Lower lobe of right lung (tissue), 2 donors: ENCODE data around the gene PANK4. TPM values are rescaled to one million over a fixed set of nuclear protein-coding genes. Genes with fewer than 3 reads are reported as not detected.

Experiments
- ATAC-seq, 2 donors: fragments of 200-7000 bp; cut with Tn5 transposase; one replicate each; pipeline ENCODE4 v1.9.1; 2020 to 2022; ENCODE audit warnings: mild to moderate bottlenecking in 2 of 2, moderate library complexity in 2 of 2
- DNase-seq: peaks from one replicate; pipeline ENCODE4 v3.0.0-alpha.2; 2020
- H3K27ac ChIP-seq: fragments of 200-600 bp; one replicate; pipeline ENCODE4 v1.8.0; 2022
- H3K27me3 ChIP-seq: fragments of 200-600 bp; one replicate; pipeline ENCODE4 v1.8.0; 2022; ENCODE audit warnings: low read depth
- H3K36me3 ChIP-seq: fragments of 200-600 bp; one replicate; pipeline ENCODE4 v1.8.0; 2022; ENCODE audit warnings: mild to moderate bottlenecking
- H3K4me1 ChIP-seq: fragments of 200-600 bp; one replicate; pipeline ENCODE4 v1.8.0; 2022
- H3K4me3 ChIP-seq: fragments of 200-600 bp; one replicate; pipeline ENCODE4 v1.8.0; 2022; ENCODE audit warnings: mild to moderate bottlenecking
- H3K9me3 ChIP-seq: fragments of 200-600 bp; one replicate; pipeline ENCODE4 v1.8.0; 2022
- intact Hi-C: fragments of 100-400 bp; cut with DNase I; formaldehyde crosslinking; loops from one replicate; pipeline ENCODE4 v1.11.0; 2022
- total RNA-seq: library from RNA; stranded (reverse); fragmentation: NEBNext Ultra II Directional; extraction: Animal tissue kit (Norgen Biotek cat#: 25700); gene quantifications from one replicate; pipeline ENCODE4 v1.2.1, GENCODE V29; 2021
- TF ChIP-seq, protein P1 (sequence below): fragments of 200-600 bp; IDR thresholded peaks from one replicate; pipeline ENCODE4 v1.8.0; 2022; ENCODE audit warnings: antibody characterized with exemption, mild to moderate bottlenecking
- donor health status: DM: no; HTN: yes; CAD: no; lungs with severe emphysema.

Gene PANK4
- total RNA-seq, 1 donor from 2014 or later: 39.2 TPM

DNA sequence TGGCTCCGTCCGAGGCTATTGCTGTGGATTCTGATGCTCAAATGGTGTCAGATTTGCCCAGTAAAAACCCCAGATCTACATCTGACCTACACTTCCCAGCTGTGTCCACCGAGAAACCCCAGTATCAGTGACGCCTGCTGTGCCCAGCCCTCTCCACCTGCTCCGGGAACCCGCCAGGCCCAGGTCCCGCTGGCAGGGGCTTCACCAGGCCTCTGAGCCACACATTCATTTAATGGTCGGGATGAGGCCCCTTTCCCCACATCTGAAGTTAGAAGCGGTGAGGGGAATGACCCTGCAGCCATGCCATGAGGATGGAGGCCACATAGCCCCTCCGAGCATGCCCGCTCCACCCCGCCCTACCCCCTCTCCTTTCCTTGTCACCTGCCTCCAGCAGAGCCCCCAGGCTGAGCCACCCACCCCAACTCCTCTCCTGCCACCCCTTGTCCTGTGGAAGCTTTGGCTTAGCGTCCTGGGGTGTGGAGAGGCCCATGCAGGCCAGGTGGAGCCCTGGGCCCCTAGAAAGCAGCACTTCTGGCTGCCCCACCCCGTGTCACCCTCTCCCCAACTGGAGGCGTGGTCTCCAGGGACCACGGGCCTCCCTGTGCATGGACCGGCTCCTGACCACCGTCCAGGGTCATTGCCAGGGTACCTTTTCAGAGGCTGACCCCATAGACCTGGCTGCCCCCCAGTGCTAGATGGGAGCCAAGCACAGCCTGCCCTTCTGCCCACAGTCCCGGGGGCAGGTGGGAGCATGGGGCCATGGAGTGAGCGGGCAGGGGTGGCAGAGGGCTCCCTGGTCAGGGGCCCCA is 37.8 kb upstream of the PANK4 start:
- intact Hi-C loops: no loop called here
- Histone ChIP-seq H3K4me3 (no peak overlapping the region), H3K27ac (no peak overlapping the region), H3K27me3 (no peaks in the 10 kb centered on the region), H3K36me3 (peaks cover 48% of the 10 kb centered on the region), H3K9me3 (no peaks in the 10 kb centered on the region), H3K4me1 (peaks cover 7% of the 10 kb centered on the region)
- no peak for ATAC-seq
- TF ChIP-seq, protein P1, sequence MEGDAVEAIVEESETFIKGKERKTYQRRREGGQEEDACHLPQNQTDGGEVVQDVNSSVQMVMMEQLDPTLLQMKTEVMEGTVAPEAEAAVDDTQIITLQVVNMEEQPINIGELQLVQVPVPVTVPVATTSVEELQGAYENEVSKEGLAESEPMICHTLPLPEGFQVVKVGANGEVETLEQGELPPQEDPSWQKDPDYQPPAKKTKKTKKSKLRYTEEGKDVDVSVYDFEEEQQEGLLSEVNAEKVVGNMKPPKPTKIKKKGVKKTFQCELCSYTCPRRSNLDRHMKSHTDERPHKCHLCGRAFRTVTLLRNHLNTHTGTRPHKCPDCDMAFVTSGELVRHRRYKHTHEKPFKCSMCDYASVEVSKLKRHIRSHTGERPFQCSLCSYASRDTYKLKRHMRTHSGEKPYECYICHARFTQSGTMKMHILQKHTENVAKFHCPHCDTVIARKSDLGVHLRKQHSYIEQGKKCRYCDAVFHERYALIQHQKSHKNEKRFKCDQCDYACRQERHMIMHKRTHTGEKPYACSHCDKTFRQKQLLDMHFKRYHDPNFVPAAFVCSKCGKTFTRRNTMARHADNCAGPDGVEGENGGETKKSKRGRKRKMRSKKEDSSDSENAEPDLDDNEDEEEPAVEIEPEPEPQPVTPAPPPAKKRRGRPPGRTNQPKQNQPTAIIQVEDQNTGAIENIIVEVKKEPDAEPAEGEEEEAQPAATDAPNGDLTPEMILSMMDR: no peak
- DNase-seq: no peak

DNA sequence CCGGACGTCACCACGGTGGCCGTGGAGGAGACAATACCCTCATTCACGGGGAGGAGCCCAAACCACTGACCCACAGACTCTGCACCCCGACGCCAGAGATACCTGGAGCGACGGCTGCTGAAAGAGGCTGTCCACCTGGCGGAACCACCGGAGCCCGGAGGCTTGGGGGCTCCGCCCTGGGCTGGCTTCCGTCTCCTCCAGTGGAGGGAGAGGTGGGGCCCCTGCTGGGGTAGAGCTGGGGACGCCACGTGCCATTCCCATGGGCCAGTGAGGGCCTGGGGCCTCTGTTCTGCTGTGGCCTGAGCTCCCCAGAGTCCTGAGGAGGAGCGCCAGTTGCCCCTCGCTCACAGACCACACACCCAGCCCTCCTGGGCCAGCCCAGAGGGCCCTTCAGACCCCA is 36.8 kb upstream of the PANK4 start:
- H3K36me3 ChIP-seq: peaks cover 58% of the 10 kb centered on the region
- TF ChIP-seq, protein P1: no peak
- no peak for DNase-seq

DNA sequence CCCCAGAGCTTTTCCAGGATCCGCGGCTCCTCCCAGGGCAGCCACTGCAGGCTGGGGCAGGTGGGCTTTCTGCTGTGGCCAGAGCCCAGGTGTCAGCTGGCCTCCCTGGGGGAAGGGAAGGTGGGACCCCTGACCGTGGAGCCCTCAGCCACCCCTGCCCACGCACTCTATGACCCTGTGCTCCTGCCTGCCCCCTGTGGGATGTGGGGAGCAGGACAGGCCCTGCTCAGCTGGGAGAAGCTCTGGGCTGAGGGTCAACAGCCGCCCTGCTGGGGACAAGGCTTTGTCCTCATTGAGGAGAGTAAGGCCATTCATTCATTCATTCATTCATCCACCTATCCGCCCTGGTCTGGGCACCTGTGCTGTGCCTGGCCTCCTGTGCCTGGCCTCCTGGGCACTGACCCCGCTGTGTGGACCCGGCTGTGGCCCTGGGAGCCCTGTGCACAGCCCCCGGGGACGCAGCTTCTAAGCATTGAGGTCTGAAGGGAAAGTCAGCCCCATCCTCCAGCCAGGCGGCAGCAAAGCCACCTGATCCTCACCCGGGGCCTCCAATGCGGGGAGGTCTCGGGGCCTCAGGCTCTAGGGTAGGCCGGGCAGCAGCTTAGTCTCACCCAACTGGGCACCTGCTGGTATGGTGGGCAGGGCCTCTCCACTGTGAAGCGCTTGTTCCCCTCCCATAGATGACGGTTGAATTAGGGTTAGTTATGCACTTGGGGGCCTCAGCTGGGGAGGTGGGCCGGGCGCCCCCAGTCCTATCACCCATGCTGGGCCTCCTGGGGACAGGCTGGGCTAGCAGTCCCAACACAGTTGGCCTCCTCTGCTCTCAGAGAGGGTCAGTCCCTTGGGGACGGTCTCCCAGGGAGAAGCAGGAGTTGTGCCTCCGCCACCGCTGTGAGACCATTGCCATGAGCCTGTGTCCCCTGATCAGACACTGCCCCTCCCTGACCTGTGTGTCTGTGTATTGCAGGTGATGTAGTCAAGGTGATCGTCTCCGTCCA is 35.8 kb upstream of the PANK4 start:
- H3K9me3 ChIP-seq: no peaks in the 10 kb centered on the region
- no peaks in the 10 kb centered on the region for H3K27me3 ChIP-seq
- H3K27ac ChIP-seq: no peak overlapping the region
- H3K4me1 ChIP-seq: peaks cover 24% of the 10 kb centered on the region
- no peak overlapping the region for H3K4me3 ChIP-seq
- TF ChIP-seq, protein P1: peak; percentile 47
- intact Hi-C loops: no loop called here
- peak in 1 of 2 donors; percentile 18 for ATAC-seq
- DNase-seq: no peak
- H3K36me3 ChIP-seq: peaks cover 67% of the 10 kb centered on the region

More for the DNA sequence above, 36.8 kb upstream of the PANK4 start:
- Histone ChIP-seq H3K27me3 (no peaks in the 10 kb centered on the region), H3K27ac (no peak overlapping the region), H3K9me3 (no peaks in the 10 kb centered on the region), H3K4me3 (no peak overlapping the region), H3K4me1 (peaks cover 14% of the 10 kb centered on the region)
- ATAC-seq: no peak
- intact Hi-C loops: no loop called here

DNA sequence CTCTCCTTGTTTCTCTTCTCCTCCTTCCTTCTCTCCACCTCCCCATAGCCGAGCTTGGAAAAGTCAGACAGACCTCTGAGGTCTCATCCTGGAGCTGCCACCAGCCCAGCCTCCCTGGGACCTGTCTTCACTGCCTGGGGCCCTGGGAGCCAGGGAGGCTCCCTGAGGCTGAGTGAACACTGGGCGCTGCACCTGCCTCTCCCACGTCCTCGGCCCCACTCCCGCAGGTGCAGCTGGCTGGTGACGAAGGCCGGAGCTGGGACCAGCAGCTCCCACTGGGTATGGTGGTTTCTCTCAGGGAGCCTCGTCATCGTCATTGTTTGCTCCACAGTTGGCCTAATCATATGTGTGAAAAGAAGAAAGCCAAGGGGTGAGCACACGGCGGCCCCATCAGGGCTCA is 35.0 kb upstream of the PANK4 start:
- Histone ChIP-seq H3K36me3 (peaks cover 67% of the 10 kb centered on the region), H3K4me3 (no peak overlapping the region), H3K9me3 (no peaks in the 10 kb centered on the region), H3K4me1 (peaks cover 27% of the 10 kb centered on the region), H3K27me3 (no peaks in the 10 kb centered on the region), H3K27ac (no peak overlapping the region)
- ATAC-seq: no peak
- no peak for DNase-seq
- intact Hi-C loops: no loop called here
- TF ChIP-seq, protein P1: no peak

DNA sequence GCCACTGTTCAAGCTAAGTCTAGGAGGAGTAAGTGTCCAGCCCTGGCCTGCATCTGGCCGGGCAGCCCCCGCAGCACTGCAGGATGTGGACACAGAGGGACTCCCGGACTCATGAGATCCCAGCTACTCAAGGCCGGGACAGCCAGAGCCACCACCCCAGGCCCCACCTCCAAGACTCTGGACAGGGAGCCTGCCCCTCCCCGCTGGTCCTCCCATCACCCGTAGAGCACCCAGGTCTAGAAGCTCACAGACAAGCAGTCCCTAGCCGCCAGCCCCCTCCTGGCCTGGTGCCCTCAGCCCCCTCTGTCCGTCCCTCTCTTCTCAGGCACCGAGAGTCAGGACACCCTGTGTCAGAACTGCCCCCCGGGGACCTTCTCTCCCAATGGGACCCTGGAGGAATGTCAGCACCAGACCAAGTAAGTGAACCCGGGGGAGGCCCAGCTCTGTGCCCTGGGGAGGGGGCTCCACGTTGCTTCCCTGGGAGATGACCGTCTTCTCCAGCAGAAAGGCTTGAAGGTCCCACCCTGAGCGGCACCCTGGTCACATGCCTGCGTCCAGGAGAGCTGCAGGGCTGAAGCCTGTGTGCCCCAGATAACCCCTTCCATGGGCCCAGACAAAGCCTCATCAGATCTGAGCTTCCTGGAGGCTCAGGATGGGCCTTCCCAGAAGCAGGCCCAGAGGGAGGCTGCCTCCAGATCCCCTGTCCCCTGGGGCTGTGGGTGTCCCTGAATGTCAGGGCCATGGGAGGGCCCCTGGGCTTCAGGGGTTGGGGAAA is 34.1 kb upstream of the PANK4 start:
- no peak for DNase-seq
- Histone ChIP-seq H3K27ac (peak overlapping the region; percentile 6), H3K27me3 (no peaks in the 10 kb centered on the region), H3K9me3 (no peaks in the 10 kb centered on the region), H3K4me3 (no peak overlapping the region), H3K4me1 (peaks cover 31% of the 10 kb centered on the region), H3K36me3 (peaks cover 67% of the 10 kb centered on the region)
- TF ChIP-seq, protein P1: no peak
- ATAC-seq: no peak
- intact Hi-C loops: no loop called here
